Pulmonary artery endothelial cell (primary cell): ENCODE measurements around the gene AKR1C4. TPM values are rescaled to one million over a fixed set of nuclear protein-coding genes. Genes with fewer than 3 reads are reported as not detected.
"Not testable (repeated sequence)": the region's sequence is repeated elsewhere in the genome, so short reads cannot be mapped to it uniquely, and the experiment has no call there.

Source experiments
- DNase-seq: peaks from one replicate; pipeline ENCODE4 v3.0.0-alpha.2; 2011; ENCODE audit warnings: low read depth, low spot score
- total RNA-seq: library from RNA; depleted of rRNA; stranded (reverse); fragments of >200 nt; gene quantifications from 2 replicates; pipeline ENCODE4 v1.2.3, GENCODE V29; 2014

AKR1C4 gene
- not detected in 2 replicates for total RNA-seq

DNA sequence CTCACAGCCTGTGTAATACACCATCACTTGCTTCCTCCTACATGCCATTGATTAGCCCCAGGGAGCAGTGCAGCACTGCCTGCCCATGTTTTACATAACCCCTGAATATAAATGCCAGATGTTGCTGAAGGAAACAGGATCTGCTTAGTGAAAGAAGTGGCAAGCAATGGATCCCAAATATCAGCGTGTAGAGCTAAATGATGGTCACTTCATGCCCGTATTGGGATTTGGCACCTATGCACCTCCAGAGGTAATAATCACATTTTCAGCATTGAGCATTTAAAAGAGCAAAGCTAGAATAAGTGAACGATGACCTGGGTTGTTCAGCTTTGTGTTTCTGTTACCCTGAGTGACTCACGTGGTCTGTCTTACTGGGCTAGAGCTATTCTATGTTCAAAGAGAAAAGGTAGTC, at the start of gene AKR1C4:
Gene AKR1C4, plus strand, starts transcription at position 136 of the 412 bp plus-strand sequence. Its CDS starts 31 bp downstream, at position 167.
- DNase-seq = no peak

DNA sequence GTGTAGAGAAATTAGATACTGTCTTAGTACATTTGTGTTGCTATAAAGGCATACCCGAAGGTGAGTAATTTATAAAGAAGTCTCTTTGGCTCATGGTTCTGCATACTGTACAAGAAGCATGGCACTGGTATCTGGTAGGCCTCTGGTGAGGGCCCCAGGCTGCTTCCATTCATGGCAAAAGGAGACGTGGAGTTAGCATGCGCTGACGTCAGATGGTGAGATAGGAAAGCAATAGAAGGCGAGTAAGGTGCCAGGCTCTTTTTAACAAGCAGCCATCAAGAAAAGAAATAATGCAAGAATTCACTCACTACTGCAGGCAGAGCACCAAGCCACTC, 49.8 kb upstream of the AKR1C4 start:
- DNase-seq = no peak

DNA sequence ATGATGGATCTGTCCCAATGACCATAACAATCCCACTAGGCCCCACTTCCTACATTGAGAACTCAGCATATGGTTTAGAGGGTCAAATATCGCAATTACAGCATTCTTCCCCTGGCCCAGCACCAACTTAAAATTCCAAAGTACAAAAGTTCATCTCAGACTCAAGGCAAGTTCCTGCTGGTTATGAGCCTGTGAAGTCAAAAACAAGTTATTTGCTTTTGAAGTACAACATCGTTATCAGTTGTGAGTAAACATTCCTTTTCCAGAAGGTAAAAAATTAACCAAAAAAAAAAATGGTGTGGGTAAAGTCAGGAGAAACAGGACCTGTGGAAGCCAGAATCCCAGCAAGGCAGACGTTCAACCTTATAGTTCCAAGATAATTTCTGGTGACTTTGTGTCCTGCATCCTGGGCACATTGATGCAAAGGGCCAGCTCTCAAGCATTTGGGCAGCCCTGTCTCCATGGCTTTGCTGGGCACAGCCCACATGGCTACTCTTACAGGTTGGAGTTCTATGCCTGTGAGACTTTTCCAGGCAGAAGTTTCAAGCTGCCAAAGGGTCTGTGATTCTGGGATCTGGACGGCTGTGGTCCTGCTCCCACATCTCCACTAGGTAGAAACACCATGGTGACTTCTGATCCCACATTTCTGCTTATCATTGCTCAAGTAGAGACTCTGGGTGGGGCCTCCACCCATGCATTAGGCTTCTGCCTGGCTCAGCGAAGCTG, 49.2 kb upstream of the AKR1C4 start:
- no peak for DNase-seq

DNA sequence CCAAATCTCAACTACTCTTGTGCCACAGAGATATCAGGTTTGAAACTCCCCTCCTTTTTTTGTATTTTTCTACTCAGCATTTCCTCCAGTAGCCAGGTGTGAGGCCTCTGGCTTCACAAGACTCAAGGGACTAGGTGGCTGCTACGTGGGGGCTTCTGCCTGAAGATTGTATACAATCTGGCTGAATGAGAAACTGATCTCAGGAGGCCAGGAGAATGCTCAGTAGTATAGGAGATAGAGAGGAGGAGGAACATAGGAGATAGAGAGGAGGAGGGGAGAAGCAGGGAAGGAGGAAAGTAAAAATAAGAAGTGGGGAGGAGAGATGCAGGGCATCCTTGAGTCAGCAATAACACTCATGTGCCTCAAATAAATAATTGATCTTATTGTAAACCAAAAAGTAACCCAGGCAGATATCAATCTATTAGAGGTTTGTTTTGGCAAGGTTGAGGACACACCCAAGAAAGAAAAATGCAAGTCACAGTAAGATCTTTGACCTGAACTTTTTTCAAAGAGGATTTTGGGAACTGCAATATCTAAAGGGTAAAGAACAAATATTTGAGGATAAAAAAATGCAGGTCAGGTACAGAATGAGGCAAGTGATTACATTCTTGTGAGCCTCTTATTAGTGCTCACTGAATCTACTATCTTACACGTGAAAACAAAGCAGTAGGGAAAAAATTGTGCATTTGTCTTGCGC, 48.5 kb upstream of the AKR1C4 start:
- DNase-seq = no peak

DNA sequence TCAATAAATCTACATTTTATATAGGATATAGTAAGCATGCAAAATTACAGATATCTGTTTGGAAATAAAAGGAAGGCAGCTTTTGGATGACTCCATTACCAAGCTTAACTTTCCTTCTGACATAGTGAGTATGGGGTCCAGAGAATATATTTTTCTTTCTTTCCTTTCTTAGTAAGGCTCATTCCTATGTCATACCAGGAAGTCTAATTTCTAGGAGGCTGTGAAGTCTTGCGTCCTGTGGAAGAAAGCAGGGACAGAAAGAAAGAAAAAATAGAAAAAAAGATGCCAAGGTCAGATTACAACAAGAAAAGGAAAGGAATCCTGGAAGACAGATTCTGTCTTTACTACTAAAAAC, 48.0 kb upstream of the AKR1C4 start:
- no peak for DNase-seq

DNA sequence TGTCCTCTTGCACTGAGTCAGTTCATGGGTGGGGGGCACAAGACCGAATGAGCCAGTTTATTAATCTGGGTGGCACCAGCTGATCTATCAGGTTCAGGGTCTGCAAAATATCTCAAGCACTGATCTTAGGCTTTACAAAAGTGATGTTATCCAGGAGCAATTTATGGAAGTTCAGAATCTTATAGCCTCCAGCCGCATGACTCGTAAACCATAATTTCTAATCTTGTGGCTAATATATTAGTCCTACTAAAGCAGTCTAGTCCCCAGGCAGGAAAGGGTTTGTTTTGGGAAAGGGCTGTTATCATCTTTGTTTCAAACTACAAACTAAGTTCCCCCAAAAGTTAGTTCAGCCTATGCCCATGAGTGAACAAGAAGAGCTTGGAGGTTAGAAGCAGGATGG, 45.6 kb upstream of the AKR1C4 start:
- DNase-seq = no peak

DNA sequence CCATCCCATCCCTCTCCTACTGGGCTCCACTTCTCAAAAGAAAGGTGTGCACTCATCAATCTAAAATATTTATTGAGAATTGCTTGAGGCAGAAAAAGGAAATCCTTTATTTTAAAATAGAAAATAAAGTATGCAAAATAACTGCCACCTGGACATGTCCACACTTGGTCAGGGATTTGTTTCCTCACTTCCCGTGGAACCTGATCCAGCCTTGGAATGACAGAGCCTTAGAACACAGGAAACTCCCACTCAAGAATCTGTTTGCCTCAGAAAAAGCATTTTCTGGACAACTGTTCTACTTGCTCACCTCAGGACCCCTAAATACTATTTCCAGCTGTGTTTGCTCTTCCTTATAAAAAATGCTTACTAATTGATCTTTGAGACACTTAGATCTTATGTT, 40.7 kb upstream of the AKR1C4 start:
- no peak for DNase-seq

DNA sequence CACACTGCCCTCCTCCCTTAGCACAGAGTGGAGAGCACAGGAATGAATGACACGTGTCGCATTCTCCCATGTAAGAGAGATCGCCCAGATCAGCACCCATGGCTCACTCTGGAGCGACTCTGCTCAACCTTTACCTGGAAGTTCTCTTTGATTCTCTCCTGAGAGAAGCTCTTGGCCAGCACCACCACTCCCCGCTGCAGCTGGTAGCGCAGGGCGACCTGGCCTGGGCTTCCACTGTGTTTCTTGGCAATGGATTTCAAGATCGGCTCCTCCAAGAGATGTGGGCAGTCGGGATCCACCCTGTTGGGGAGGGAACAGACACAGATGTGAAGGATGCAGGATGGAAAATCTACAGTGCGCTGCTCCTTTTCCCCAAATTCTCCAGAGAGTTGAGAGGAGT, 39.1 kb upstream of the AKR1C4 start:
- DNase-seq = no peak

DNA sequence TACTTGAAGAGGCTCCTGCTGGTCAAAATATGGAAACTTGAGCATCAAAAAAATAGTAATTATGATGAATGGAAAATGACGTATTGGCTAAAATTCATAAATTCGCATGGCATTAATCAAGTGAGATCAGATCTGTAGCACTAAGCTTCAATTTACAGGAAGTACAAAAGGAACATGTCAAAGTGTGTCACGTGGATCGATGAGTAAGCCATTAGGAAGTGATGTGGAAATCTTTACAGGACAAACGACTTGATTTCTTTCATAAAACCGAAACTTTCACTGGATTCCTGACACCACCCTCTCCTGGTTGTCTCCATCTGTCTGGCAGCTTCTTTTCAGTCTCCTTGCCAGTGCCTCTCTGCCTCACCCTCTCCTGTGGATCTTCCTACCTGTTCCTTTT, 37.5 kb upstream of the AKR1C4 start:
- no peak for DNase-seq

DNA sequence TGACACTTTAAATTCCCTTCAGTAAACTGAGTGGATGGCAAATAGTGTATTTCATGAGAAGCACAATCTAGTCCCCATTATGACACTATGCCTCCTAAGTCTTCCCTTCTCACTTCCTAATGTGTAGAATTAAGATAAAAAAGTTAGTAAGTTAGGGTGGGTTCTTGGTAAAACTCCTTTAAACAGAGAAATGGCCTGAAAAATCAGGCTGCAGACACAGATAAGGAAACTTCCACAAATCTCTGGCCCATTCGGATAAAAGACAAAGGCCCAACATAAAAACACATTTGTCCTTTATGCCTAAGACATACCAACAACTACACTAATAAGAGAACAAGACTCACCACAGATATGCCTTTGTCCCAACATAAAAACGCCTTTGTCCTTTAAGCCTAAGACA, 33.1 kb upstream of the AKR1C4 start:
- DNase-seq = no peak

DNA sequence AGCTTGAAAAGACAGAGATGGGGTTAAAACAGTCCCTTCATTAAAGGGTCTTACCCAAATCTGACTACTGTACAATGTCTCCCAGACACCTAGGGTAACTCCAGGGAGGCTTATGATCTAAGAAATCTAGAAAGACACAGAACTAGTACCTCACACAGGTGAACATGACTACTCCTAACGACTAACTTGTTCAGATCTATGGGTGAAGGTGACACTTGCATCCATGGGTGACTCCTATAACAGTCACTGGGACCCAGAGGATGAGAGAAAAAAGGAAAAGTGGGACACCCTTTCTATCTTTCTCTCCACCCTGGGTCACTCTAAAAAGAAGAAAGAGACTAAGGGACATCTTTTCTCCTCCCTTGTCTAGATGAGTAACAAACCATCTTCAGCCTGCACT, 30.9 kb upstream of the AKR1C4 start:
- no peak for DNase-seq

DNA sequence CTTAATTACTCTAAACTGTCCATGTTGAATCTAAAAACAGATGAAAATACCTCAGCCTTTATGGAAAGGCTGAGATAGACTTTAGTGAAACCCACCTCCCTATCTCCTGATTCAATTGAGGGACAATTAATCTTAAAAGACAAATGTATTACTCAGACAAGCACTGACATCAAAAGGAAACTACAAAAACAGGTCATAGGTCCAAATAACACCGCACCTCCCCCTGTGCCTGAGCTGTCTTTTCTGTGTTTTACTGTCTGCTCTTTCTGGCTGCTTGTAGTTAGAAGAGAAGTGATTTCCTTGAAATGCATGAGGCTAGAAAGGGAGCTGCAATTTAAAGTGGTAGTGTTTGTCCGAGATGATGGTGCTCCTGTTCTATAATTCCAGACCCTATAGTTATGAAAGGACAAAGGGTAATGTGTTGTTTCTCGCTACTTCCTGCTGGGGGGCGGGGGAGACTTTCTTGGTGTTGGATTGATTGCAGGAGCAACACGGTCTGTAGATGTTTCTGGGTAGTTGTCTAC, 27.7 kb upstream of the AKR1C4 start:
- DNase-seq = no peak

DNA sequence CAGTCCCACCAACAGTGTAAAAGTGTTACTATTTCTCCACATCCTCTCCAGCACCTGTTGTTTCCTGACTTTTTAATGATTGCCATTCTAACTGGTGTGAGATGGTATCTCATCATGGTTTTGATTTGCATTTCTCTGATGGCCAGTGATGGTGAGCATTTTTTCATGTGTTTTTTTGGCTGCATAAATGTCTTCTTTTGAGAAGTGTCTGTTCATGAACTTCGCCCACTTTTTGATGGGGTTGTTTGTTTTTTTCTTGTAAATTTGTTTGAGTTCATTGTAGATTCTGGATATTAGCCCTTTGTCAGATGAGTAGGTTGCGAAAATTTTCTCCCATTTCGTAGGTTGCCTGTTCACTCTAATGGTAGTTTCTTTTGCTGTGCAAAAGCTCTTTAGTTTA, 21.1 kb upstream of the AKR1C4 start:
- not testable (repeated sequence) for DNase-seq

DNA sequence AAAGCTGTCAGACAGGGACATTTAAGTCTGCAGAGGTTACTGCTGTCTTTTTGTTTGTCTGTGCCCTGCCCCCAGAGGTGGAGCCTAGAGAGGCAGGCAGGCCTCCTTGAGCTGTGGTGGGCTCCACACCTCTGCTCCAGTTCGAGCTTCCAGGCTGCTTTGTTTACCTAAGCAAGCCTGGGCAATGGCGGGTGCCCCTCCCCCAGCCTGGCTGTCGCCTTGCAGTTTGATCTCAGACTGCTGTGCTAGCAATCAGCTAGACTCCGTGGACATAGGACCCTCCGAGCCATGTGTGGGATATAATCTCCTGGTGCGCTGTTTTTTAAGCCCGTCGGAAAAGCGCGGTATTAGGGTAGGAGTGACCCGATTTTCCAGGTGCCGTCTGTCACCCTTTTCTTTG, 16.1 kb upstream of the AKR1C4 start:
- DNase-seq = not testable (repeated sequence)

DNA sequence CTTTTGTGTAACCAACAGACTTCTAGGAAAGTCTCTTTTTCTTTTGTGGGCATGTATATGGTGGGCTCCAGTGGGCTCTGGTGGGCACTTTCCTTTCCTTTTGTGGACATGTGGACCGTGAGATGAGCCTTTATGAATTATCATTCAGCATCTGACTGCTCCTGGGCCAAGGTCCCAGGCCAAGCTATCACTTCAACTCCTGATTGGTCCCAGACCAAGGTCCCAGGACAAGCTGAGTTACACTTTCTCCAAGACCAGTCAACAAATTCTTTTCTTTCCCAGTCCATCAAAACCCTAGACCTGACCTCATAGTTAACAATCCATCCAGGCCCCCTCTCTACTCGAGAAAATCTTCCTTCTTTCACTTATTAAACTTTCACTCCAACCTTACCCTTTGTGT, 12.7 kb upstream of the AKR1C4 start:
- no peak for DNase-seq

DNA sequence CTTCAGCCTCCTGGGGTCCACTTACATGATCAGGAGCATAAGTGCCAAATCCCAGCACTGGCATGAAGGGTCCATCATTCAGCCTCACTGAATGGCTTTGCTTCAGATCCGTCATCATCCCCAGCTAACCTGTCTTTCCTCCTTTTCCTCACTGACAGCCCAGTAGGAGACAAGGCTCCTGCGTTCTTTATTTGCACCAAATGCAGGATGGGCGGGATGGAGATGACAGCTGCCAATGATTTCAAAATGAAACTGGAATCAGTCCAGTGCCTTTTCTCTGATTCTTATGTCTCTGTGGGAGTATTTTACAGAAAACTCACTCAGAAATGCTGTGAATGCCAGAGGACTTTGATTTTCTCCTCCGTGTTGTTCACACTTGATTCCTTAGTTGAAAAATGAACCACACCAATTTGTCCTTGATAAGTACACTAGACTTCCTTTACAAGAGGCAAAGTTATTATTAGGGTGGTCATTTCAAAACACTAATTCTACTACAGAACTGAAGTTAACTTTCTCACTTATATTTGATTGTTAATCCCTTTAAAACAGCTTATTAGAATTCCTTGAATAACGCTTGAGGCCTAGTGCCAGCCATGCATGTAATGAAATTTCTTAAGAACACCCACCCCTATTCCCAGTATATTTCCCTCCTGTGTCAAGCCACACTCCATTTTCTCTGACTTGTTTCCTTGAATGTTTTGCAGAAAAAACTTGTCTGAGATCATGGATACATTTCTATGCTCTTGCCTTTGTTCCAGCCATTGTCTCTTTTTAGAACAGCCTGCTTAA, 11.5 kb upstream of the AKR1C4 start, which contains the start of gene AKR1C8:
Gene AKR1C8, minus strand, starts transcription at position 164 of the 789 bp plus-strand sequence. Its CDS starts 46 bp downstream, at position 118.
- no peak for DNase-seq

DNA sequence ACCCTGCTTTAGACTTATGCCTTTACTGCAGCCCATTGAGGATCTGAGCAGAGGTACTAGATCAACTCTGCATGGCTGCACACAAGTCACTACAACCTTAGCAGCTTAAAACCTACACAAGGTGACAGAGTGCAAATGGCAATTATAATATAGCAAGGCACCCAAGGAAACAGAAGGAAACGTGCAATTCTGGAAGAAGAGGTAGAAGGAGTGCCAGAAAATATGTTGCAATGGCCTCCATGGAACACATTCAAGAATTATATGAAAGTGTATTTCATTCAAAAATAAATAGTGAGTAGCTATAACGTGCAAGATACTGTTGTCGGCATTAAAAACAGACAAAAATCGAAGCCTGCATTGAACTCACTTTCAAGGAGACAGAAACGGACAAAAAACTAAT, 8.8 kb upstream of the AKR1C4 start:
- no peak for DNase-seq

DNA sequence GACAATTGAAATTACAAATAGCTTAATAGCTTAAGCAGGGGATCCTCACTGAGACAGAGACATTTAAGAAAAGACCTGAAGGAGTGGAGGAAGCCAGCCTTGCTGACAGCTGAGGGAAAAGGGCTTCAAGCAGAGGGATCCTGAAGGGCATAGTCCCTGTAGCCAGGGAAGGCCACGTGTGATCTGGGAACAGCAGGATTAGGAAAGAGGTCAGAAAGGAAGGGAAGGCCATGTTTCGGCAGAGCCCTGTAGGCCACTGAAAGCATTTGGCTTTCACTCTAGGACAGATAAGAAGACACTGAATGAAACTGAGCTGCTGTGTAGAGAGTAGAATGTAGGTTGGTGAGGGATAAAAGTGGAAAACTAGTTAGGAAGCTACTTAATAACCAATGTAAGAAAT, 8.3 kb upstream of the AKR1C4 start:
- DNase-seq = no peak

DNA sequence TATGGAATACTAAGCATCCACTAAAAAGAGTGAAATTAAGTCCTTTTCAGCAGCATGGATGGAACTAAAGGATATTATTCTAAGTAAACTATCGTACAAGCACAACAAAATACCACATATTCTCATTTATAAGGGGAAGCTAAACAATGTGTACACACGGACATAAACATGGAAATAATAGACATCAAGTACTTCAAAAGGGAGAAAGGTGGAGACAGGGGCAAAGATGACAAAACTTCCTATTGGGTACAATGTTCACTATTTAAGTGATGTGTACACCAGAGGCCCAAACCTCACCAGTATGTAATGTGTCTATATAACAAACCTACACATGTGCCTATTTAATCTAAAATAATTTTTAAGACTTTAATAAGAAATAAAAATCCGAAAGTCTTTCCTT, 2.2 kb upstream of the AKR1C4 start:
- no peak for DNase-seq

DNA sequence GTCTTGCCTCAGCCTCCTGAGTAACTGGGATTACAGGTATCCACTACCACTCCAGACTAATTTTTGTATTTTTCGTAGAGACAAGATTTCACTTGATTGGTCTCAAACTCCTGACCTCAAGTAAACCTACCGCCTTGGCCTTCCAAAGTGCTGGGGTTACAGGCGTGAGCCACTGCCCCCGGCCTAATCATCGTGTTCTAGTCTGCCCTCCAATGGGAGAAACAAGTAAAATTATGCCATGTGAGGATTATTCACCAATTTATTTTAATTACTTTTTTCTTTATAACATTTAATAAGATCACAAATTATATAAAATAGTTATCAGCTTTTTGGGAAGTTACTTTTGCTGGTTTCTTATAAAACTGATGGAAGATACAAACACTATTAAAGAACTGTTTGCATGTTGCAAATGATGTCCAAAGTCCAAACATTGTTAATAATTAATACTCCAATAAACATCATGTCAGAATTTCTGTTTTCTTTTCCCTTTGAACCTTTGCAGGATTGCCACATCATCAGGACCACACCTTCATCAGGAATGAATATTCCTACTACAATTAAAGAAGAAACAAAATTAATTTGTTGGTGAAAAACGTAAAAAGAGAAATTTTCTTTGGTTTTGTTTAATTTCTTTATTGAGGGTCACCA, 786 bp upstream of the AKR1C4 start:
- no peak for DNase-seq

DNA sequence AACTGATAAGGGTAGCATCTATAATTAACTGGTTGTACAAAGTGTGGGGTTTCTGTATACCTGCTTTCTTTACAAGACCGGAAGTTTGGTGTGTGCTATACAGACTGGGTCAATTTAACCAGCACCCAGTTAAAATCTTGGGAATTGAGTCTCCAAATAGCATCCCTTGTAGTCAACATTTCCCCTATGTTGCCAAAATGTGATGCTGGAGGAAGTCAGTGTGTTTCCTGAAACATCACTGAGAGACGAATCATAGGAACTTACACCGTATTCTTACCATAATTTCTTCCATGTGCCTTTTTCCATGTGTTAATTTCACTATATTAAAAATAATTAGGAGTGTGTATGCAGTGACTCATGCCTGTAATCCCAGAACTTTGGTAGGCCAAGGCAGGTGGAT, 1.7 kb downstream of the AKR1C4 start:
- no peak for DNase-seq

DNA sequence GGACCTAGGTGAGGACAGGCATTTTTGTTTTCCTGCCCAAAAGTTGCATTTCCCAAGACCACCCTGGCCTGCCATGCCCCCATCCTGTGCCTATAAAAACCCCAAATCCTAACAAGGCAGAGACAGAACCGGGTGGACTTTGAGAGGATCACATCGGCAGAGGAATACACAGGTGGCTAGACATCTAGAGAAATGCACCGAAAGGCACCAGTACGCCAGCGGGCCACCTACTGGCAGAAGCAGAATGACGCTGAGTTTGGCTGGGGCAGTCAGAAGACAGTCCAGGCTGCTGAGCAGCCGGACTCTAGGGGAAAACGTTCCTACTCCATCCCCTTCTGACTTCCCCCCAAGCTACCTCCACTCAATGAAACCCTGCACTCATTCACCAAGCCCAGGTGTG, 2.8 kb downstream of the AKR1C4 start:
- DNase-seq = no peak
